ENCODE results near the gene CA5A. TPM values are rescaled to one million over a fixed set of nuclear protein-coding genes. Genes with fewer than 3 reads are reported as not detected.

CA5A gene
- total and polyA plus RNA-seq, 9 of the 15 experiments (the other 6 are each of a cell fraction or from before 2014, with no cell fraction given) = not detected

GRCh38 chr16:87921236-87921773 is 15.0 kb downstream of the CA5A start (continued):
- TF ChIP-seq MGA (IDR thresholded peaks at IDR 0.05) (no peak), ZFX (CRISPR knock-in tag; IDR thresholded peaks at IDR 0.05) (no peak), TCF7L2 (IDR thresholded peaks at IDR 0.05; ENCODE audit: low read depth, low read length) (no peak), USF2 (CRISPR knock-in tag; IDR thresholded peaks at IDR 0.05) (peak; percentile 96), BHLHE40 (IDR thresholded peaks at IDR 0.05; ENCODE audit: low read length) (peak; percentile 27; the same call in 1 of the 2 replicates), NR2C2 (CRISPR knock-in tag; IDR thresholded peaks at IDR 0.05) (no peak), NR2C2 (tag; IDR thresholded peaks at IDR 0.05) (no peak), ZNF24 (IDR thresholded peaks at IDR 0.05) (no peak), KLF6 (CRISPR knock-in tag; IDR thresholded peaks at IDR 0.05; ENCODE audit: borderline replicate concordance) (no peak), ZBTB12 (CRISPR knock-in tag; IDR thresholded peaks at IDR 0.05) (no peak), L3MBTL2 (IDR thresholded peaks at IDR 0.05) (no peak), USF1 (CRISPR knock-in tag; IDR thresholded peaks at IDR 0.05) (peak; percentile 97), HMG20B (CRISPR knock-in tag; IDR thresholded peaks at IDR 0.05) (no peak), JUND (IDR thresholded peaks at IDR 0.05; ENCODE audit: borderline replicate concordance, low read depth, low read length) (no peak), JUND (tag; IDR thresholded peaks at IDR 0.05; ENCODE audit: borderline replicate concordance, low read depth, low read length) (no peak), ERF (CRISPR knock-in tag; IDR thresholded peaks at IDR 0.05) (no peak)

All from K562 (cell line).